ENCODE data around the gene COPZ2. TPM values are rescaled to one million over a fixed set of nuclear protein-coding genes. Genes with fewer than 3 reads are reported as not detected.

Gene COPZ2
- total and polyA plus RNA-seq, 4 donors = 59.9 to 108 (median 94.3) TPM

- ATAC-seq (ENCODE audit: low FRiP score) = peak; percentile 30
- Histone ChIP-seq H3K27me3 (ENCODE audit: control insufficient read depth in 1 of 2, insufficient read depth in 2 of 2, low read length in 1 of 2) (no peaks in the 10 kb centered on the region), H3K36me3 (ENCODE audit: control insufficient read depth in 1 of 2, insufficient read depth in 2 of 2, low read length in 1 of 2) (peaks cover 0 to 4% of the 10 kb centered on the region in 2 donors), H3K27ac (ENCODE audit: low read depth in 1 of 2, low read length in 2 of 2) (peak overlapping the region; percentile 46 to 49), H3K4me1 (ENCODE audit: control insufficient read depth in 1 of 2, insufficient read depth in 2 of 2, low read length in 2 of 2) (peaks cover 5 to 11% of the 10 kb centered on the region in 2 donors), H3K9me3 (ENCODE audit: control insufficient read depth, low read length) (no peaks in the 10 kb centered on the region), H3K4me3 (ENCODE audit: low read length in 2 of 2) (no peak overlapping the region)
- peak in 1 of 2 donors; percentile 61 for DNase-seq
- 6 to 8% methylated on average over 5 of the region's 5 CpGs for WGBS, 2 donors
- intact Hi-C loops (cut with DNase I) = no loop called here
Measured at GRCh38 chr17:48052956-48053757, 15.6 kb upstream of the COPZ2 start.

- H3K4me3 ChIP-seq (ENCODE audit: low read length in 2 of 2) = no peak overlapping the region
- peak; percentile 17 for ATAC-seq (ENCODE audit: low FRiP score)
- no peaks in the 10 kb centered on the region for H3K27me3 ChIP-seq (ENCODE audit: control insufficient read depth in 1 of 2, insufficient read depth in 2 of 2, low read length in 1 of 2)
- H3K36me3 ChIP-seq (ENCODE audit: control insufficient read depth in 1 of 2, insufficient read depth in 2 of 2, low read length in 1 of 2) = no peaks in the 10 kb centered on the region
- H3K27ac ChIP-seq (ENCODE audit: low read depth in 1 of 2, low read length in 2 of 2) = peak overlapping the region; percentile 38 to 49
- peak in 1 of 2 donors; percentile 71 for DNase-seq
- H3K4me1 ChIP-seq (ENCODE audit: control insufficient read depth in 1 of 2, insufficient read depth in 2 of 2, low read length in 2 of 2) = peaks cover 5 to 11% of the 10 kb centered on the region in 2 donors
- no peaks in the 10 kb centered on the region for H3K9me3 ChIP-seq (ENCODE audit: control insufficient read depth, low read length)
- WGBS, 2 donors = 3 to 8% methylated on average over 5 of the region's 5 CpGs
- intact Hi-C loops (cut with DNase I) = no loop called here
Measured at GRCh38 chr17:48051706-48052486, 14.3 kb upstream of the COPZ2 start.

- Histone ChIP-seq H3K4me1 (ENCODE audit: control insufficient read depth in 1 of 2, insufficient read depth in 2 of 2, low read length in 2 of 2) (peaks cover 5 to 11% of the 10 kb centered on the region in 2 donors), H3K4me3 (ENCODE audit: low read length in 2 of 2) (no peak overlapping the region), H3K27ac (ENCODE audit: low read depth in 1 of 2, low read length in 2 of 2) (peak overlapping the region; percentile 12 to 49), H3K9me3 (ENCODE audit: control insufficient read depth, low read length) (no peaks in the 10 kb centered on the region), H3K27me3 (ENCODE audit: control insufficient read depth in 1 of 2, insufficient read depth in 2 of 2, low read length in 1 of 2) (no peaks in the 10 kb centered on the region), H3K36me3 (ENCODE audit: control insufficient read depth in 1 of 2, insufficient read depth in 2 of 2, low read length in 1 of 2) (no peaks in the 10 kb centered on the region)
- intact Hi-C loops (cut with DNase I) = no loop called here
- ATAC-seq (ENCODE audit: low FRiP score) (no peak), DNase-seq (no peak)
- WGBS, 2 donors = 53 to 59% methylated on average over 10 of the region's 10 CpGs
Measured at GRCh38 chr17:48051283-48051682, 13.7 kb upstream of the COPZ2 start.

GRCh38 chr17:48048384-48049126 lies 11.0 kb upstream of the COPZ2 start:
- H3K27ac ChIP-seq (ENCODE audit: low read depth in 1 of 2, low read length in 2 of 2) = peak overlapping the region; percentile 61 to 96
- peaks cover 4 to 10% of the 10 kb centered on the region in 2 donors for H3K4me1 ChIP-seq (ENCODE audit: control insufficient read depth in 1 of 2, insufficient read depth in 2 of 2, low read length in 2 of 2)
- no peaks in the 10 kb centered on the region for H3K27me3 ChIP-seq (ENCODE audit: control insufficient read depth in 1 of 2, insufficient read depth in 2 of 2, low read length in 1 of 2)
- no peaks in the 10 kb centered on the region for H3K36me3 ChIP-seq (ENCODE audit: control insufficient read depth in 1 of 2, insufficient read depth in 2 of 2, low read length in 1 of 2)
- DNase-seq (peak; percentile 96), ATAC-seq (ENCODE audit: low FRiP score) (peak; percentile 89)
- H3K4me3 ChIP-seq (ENCODE audit: low read length in 2 of 2) = peak overlapping the region; percentile 59 to 92
- no peaks in the 10 kb centered on the region for H3K9me3 ChIP-seq (ENCODE audit: control insufficient read depth, low read length)
- intact Hi-C loops (cut with DNase I) = loop anchor here in 1 of 2 donors (2.0 kb wide), 1 partner anchor 22 kb away; no protein-coding TSS in a partner anchor
- WGBS, 2 donors = 0 to 1% methylated on average over 45 to 53 of the region's 53 CpGs

GRCh38 chr17:48047741-48048383 lies 10.3 kb upstream of the COPZ2 start, which contains the start of gene NFE2L1:
Gene NFE2L1, plus strand, starts transcription at chr17:48048359. Its CDS starts 2,760 bp downstream, at chr17:48051119.
- WGBS, 2 donors = 0% methylated on average over 47 of the region's 47 CpGs
- intact Hi-C loops (cut with DNase I) = loop anchor here in 1 of 2 donors (2.0 kb wide), 1 partner anchor 21 kb away; no protein-coding TSS in a partner anchor
- Histone ChIP-seq H3K4me1 (ENCODE audit: control insufficient read depth in 1 of 2, insufficient read depth in 2 of 2, low read length in 2 of 2) (peaks cover 2 to 7% of the 10 kb centered on the region in 2 donors), H3K27ac (ENCODE audit: low read depth in 1 of 2, low read length in 2 of 2) (peak within 1 kb of the TSS; percentile 61 to 97), H3K27me3 (ENCODE audit: control insufficient read depth in 1 of 2, insufficient read depth in 2 of 2, low read length in 1 of 2) (no peaks in the 10 kb centered on the region), H3K4me3 (ENCODE audit: low read length in 2 of 2) (peak within 1 kb of the TSS; percentile 59 to 92), H3K36me3 (ENCODE audit: control insufficient read depth in 1 of 2, insufficient read depth in 2 of 2, low read length in 1 of 2) (no peaks in the 10 kb centered on the region), H3K9me3 (ENCODE audit: control insufficient read depth, low read length) (no peaks in the 10 kb centered on the region)
- peak; percentile 95 for ATAC-seq (ENCODE audit: low FRiP score)
- peak; percentile 99 to 100 for DNase-seq

- ATAC-seq (ENCODE audit: low FRiP score) (no peak), DNase-seq (no peak)
- H3K9me3 ChIP-seq (ENCODE audit: control insufficient read depth, low read length) = no peaks in the 10 kb centered on the region
- intact Hi-C loops (cut with DNase I) = no loop called here
- peak overlapping the region; percentile 16 to 49 for H3K4me3 ChIP-seq (ENCODE audit: low read length in 2 of 2)
- no peaks in the 10 kb centered on the region for H3K27me3 ChIP-seq (ENCODE audit: control insufficient read depth in 1 of 2, insufficient read depth in 2 of 2, low read length in 1 of 2)
- peaks cover under 1 to 7% of the 10 kb centered on the region in 2 donors for H3K4me1 ChIP-seq (ENCODE audit: control insufficient read depth in 1 of 2, insufficient read depth in 2 of 2, low read length in 2 of 2)
- H3K36me3 ChIP-seq (ENCODE audit: control insufficient read depth in 1 of 2, insufficient read depth in 2 of 2, low read length in 1 of 2) = no peaks in the 10 kb centered on the region
- H3K27ac ChIP-seq (ENCODE audit: low read depth in 1 of 2, low read length in 2 of 2) = peak overlapping the region in 1 of 2 donors; percentile 97
- 7 to 9% methylated on average over 26 of the region's 26 CpGs for WGBS, 2 donors
Measured at GRCh38 chr17:48047113-48047740, 9.6 kb upstream of the COPZ2 start.

- Histone ChIP-seq H3K4me3 (ENCODE audit: low read length in 2 of 2) (no peak overlapping the region), H3K36me3 (ENCODE audit: control insufficient read depth in 1 of 2, insufficient read depth in 2 of 2, low read length in 1 of 2) (no peaks in the 10 kb centered on the region), H3K27ac (ENCODE audit: low read depth in 1 of 2, low read length in 2 of 2) (no peak overlapping the region), H3K9me3 (ENCODE audit: control insufficient read depth, low read length) (no peaks in the 10 kb centered on the region), H3K4me1 (ENCODE audit: control insufficient read depth in 1 of 2, insufficient read depth in 2 of 2, low read length in 2 of 2) (peaks cover 0 to 3% of the 10 kb centered on the region in 2 donors), H3K27me3 (ENCODE audit: control insufficient read depth in 1 of 2, insufficient read depth in 2 of 2, low read length in 1 of 2) (no peaks in the 10 kb centered on the region)
- ATAC-seq (ENCODE audit: low FRiP score) = no peak
- WGBS, 2 donors = 88 to 90% methylated on average over 7 of the region's 7 CpGs
- intact Hi-C loops (cut with DNase I) = no loop called here
- DNase-seq = no peak
Measured at GRCh38 chr17:48046296-48046695, 8.7 kb upstream of the COPZ2 start.

Data from aorta (tissue), 5 donors.